ENCODE measurements around the gene GPHN.

GRCh38 chr14:66696326-66696725, 188.4 kb downstream of the GPHN start:
- TF ChIP-seq, protein P1, sequence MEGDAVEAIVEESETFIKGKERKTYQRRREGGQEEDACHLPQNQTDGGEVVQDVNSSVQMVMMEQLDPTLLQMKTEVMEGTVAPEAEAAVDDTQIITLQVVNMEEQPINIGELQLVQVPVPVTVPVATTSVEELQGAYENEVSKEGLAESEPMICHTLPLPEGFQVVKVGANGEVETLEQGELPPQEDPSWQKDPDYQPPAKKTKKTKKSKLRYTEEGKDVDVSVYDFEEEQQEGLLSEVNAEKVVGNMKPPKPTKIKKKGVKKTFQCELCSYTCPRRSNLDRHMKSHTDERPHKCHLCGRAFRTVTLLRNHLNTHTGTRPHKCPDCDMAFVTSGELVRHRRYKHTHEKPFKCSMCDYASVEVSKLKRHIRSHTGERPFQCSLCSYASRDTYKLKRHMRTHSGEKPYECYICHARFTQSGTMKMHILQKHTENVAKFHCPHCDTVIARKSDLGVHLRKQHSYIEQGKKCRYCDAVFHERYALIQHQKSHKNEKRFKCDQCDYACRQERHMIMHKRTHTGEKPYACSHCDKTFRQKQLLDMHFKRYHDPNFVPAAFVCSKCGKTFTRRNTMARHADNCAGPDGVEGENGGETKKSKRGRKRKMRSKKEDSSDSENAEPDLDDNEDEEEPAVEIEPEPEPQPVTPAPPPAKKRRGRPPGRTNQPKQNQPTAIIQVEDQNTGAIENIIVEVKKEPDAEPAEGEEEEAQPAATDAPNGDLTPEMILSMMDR (IDR thresholded peaks at IDR 0.05) = no peak
- TF ChIP-seq POLR2A (IDR thresholded peaks at IDR 0.05) = no peak
